LHCN-M2 (cell line): ENCODE data around the gene STARD7. TPM values are rescaled to one million over a fixed set of nuclear protein-coding genes. Genes with fewer than 3 reads are reported as not detected.
"Not testable (repeated sequence)": the region's sequence is repeated elsewhere in the genome, so short reads cannot be mapped to it uniquely, and the experiment has no call there.

ENCODE experiments used
- DNase-seq: peaks from one replicate; pipeline ENCODE4 v3.0.0-alpha.2; 2012; ENCODE audit warnings: low read depth
- polyA plus RNA-seq: library from polyadenylated mRNA; unstranded; fragments of >200 nt; gene quantifications from one replicate; pipeline ENCODE4 v1.2.1, GENCODE V29; 2012; ENCODE audit warnings: missing spikeins
- total RNA-seq: library from RNA; depleted of rRNA; stranded (reverse); fragments of >200 nt; gene quantifications from 2 replicates; pipeline ENCODE4 v1.2.3, GENCODE V29; 2014; rRNA removed

Gene STARD7, protein sequence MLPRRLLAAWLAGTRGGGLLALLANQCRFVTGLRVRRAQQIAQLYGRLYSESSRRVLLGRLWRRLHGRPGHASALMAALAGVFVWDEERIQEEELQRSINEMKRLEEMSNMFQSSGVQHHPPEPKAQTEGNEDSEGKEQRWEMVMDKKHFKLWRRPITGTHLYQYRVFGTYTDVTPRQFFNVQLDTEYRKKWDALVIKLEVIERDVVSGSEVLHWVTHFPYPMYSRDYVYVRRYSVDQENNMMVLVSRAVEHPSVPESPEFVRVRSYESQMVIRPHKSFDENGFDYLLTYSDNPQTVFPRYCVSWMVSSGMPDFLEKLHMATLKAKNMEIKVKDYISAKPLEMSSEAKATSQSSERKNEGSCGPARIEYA
- 168 and 171 TPM in 2 replicates for total RNA-seq
- 59.5 TPM for polyA plus RNA-seq

DNA sequence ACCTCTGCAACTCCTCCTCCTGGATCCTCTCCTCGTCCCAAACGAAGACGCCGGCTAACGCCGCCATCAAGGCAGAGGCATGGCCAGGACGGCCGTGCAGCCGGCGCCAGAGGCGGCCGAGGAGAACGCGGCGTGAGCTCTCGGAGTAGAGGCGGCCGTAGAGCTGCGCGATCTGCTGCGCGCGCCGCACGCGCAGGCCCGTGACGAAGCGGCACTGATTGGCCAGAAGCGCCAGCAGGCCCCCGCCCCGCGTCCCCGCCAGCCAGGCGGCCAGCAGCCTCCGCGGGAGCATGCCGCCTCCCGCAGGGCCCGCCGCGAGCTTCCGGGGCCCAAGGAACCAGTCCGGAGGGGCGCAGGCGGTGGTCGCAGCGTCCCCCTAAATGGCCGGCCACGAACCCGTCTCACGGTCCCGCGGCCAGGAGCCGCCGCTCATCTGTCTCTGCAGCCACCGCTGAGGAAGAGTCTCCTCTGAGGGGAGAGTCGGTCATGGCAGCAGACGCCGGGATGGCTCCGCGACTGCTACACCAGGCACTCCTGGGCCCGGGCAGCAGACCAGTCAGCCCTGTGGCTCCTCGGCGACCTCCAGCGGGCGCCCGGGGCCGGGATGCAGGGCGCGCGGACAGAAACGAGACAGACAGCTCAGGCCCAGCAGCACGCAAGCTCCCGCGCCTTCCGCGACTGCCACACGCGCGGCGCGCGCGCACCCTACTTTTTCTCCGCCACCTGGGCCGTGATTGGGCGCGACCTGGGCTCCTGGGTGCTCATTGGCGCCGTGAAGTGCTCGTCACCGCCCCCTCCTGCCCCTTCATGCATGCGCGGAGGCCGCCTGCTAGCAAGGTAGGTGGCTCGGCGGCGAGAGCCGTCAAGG, at the start of gene STARD7:
STARD7 (minus strand) TSS at position 685 of the 868 bp plus-strand sequence; CDS start at position 292, 393 bp downstream.
- DNase-seq = peak; percentile 97

DNA sequence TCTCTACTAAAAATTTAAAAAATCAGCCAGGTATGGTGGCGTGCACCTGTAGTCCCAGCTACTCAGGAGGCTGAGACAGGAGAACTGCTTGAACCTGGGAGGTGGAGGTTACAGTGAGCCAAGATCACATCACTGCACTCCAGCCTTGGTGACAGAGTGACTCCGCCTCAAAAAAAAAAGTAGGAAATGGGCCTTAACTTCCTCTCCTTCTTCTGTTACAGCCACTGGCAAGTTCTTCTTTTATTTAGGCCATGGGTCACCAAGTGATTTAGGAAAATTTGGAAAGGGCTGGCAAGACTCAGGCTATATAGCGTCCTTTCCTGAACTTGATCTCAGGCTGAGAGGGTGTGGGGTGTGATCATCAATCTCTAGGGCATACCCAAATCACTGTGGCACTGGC, 49.1 kb upstream of the STARD7 start:
- not testable (repeated sequence) for DNase-seq

- no peak for DNase-seq
Measured at GRCh38 chr2:96256611-96257113, 48.0 kb upstream of the STARD7 start.

- DNase-seq = no peak
Measured at GRCh38 chr2:96254571-96254970, 45.9 kb upstream of the STARD7 start.

DNA sequence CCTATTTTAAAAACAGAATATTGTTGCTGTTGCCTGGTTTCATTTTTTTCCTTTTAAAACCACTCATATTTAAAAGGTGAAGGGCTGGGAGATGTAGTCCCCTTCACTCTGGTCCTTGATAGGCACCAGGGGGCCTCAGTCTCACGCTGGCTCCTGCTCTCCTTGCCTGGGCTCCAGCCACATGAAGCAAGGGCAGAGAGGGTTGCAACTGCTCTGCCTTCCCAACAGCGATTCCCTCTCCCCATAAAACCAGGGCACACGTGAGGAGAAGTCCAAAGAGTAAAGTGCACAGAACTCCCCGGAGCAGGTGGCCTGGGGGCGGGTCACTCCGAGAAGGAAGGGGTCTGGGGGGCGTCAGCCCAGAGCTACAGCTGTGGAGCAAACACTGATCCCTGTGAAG, 44.4 kb upstream of the STARD7 start:
- no peak for DNase-seq

DNA sequence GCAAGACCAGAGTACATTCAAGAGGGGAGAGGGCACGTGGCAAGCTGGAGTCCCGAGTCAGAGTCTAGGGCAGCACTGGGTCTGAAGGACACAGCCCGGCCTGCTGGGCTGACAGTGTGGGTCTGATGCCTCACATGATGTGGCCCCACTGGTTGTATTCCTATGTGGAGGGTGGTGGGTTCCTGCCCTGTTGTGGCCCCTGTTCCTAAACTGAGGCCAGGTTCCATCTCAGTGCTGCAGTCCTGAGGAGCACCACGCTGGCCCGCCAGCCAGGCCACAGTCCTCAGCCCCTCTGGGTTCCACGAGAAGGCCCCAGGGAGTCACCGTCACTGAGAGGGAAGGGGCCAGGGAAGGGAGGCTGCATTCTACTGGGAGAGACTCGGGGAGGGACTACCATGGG, 43.9 kb upstream of the STARD7 start:
- no peak for DNase-seq

DNA sequence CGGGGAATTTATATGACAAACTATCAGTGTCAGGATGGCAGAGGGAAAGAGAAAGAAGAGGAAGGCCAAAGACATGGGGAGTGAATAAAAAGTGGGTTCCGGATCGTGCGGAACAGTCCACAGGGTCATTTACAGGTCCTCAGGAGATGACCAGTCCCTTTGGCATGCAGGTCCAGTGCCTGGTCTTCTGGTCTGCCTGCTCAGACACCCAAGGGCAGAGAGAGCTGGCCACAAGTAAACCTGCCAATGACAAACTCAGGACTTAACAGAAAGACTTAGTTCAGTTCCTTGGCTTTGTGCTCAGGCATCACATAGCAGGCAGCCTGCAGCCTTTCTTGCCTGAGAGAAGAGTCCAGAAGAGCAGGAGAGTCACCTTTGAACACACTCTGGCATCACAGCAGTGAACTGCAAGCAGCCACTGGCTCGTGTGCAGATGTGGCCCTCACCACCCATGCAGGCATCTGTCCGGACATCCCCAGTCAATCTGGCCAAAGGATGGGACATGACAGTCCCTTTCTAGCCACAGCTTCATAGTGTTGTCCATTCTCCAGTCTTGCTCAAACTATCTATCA, 43.2 kb upstream of the STARD7 start:
- peak; percentile 95 for DNase-seq

GRCh38 chr2:96250188-96250587, 41.6 kb upstream of the STARD7 start:
- DNase-seq = no peak

DNA sequence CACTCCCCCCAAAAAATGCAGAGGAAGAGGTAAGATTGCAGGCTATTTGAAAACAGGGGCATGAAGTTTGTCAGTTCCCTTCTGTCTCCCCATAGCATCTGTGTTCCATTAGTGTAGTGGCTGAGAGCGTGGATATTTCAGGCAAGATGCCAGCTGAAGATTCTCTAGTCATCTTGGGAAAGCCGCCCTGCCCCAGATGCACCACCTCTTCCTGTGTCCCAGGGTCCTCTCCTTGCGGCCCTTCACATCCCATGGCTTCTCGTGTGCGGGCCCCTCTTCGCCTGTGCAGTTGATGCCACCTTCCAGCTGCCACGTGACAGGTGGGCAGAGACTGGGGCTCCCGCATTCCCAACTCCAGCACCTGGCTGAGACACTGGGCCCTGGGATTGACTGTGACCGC, 41.0 kb upstream of the STARD7 start:
- DNase-seq = no peak

- DNase-seq = no peak
Measured at GRCh38 chr2:96248624-96249023, 40.0 kb upstream of the STARD7 start.

- DNase-seq = no peak
Measured at GRCh38 chr2:96247896-96248295, 39.3 kb upstream of the STARD7 start.

DNA sequence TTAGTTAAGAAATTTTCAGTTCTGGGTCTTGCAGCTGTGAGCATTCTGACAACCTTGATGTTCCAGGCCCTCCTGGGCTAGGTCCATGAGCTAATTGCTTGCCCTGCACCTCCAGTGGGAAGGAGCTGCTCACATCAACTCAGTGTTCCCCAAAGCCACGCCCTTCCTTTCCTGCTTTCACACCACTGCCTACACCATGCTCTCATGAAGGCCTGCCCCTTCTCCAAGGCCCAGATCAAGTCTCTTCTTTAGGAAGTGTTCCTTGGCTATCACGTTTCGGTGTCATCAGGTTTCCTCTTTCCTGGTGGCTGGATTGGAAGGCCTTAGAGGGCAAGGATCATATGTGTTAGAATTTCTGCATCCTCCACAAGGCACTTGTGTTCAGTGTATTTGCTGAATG, 38.4 kb upstream of the STARD7 start:
- no peak for DNase-seq

- DNase-seq = no peak
Measured at GRCh38 chr2:96245609-96246390, 37.2 kb upstream of the STARD7 start.

DNA sequence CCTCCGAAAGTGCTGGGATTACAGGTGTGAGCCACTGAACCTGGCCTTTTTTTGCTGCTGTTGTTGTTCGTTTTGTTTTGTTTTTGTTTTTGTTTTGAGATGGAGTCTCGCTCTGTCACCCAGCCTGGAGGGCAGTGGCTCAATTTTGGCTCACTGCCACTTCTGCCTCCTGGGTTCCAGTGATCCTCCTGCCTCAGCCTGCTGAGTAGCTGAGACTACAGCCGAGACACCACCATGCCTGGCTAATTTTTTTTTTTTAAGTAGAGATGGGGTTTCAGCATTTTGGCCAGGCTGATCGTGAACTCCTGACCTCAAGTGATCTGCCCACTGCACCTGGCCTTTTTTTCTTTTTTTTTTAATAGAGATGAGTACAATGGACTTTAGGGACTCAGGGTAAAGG, 35.2 kb upstream of the STARD7 start:
- DNase-seq = no peak

- DNase-seq = no peak
Measured at GRCh38 chr2:96241900-96242611, 33.4 kb upstream of the STARD7 start.

DNA sequence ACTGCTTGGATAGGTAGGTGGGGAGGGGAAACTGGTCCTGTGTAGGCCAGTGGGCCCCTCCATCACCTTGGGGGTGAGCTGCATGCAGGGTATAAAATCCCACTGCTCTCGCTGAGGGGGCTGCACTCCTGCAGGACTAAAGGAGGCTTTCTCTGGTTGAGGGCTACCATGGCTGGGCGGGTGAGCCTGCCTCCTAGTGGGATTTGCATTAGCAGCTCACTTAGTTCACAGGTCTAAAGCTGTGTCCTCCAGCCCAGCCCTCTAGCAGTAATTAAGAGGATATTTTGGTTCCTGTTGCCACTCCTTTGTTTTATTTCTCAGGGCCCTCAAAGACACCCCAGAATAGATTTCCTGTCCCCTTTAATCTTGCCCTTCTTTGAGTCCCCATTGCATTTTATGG, 32.6 kb upstream of the STARD7 start:
- no peak for DNase-seq

DNA sequence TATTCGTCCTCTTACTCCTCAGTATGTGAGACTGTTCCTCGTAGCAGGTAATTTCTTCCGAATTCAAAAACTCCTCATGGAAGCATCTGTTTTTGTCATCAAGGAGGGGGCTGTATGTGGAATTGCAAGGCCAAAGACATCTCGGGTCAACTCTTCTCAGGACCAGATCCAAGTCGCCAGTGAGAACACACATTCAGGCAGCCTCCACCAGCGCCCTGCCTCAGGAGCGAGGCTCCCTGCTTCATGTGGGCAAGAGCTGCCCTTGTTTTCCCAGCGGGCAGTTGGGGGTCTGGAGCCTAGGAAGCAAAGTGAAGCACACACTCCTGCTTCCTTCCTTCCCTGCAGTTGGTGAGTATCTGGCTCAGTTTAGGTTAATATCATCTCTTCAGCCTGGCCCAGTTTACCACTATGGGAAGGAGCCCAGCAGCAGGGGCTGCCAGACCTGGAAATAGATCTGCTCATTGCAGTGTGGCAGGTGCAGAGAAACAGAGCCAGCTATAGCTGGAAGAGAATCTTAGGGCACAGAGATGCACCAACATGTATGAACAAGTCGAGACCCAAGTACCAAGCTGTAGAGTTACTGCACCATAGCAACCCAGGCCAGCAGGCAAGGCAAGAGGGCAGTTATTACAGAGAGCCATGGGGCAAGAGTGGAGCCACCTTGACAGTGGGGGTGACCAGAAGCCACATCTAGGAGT, 31.9 kb upstream of the STARD7 start:
- no peak for DNase-seq

DNA sequence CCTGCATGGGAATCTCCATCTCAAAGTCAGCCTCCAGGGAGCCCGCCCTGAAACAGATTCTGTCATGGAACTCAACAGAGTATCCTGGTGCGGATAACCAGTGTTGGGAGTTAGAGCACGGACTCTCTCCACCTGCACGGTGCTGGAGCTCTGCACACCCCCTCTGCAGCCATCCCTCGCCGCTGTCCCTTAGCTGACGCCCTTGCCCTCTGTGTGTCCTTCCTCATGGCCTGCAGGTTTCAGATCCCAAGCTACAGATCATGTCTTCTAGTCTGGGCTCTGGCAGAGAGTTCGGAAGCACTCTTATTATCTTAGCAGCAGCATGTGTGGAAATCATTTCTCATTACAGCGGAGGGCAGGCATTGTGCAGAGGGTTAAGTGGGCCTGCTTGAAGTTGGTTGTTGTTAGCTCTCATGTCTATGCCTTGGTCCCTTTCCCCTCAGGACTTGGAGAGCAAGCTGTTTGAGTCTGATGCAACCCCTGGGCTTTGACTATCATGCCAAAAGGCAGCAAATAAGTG, 31.2 kb upstream of the STARD7 start:
- DNase-seq = no peak

DNA sequence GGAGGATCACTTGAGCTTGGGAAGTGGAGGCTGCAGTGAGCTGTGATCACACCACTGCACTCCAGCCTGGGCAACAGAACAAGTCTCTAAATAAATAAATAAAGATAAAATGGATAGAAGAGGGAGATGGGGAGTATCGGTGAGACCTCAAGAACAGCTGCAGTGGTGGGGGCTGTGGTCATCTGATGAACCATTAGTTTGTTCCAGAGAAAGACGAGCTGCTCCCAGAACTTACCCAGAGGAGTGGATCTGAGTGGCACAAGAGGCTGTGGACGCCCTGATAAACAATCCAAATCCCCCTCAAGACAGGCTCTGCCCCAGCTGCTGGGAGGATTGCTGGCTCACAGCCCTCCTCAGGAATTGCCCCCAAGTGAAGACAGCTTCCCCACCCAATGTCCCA, 30.5 kb upstream of the STARD7 start:
- DNase-seq = peak; percentile 71

- DNase-seq = no peak
Measured at GRCh38 chr2:96238266-96238665, 29.6 kb upstream of the STARD7 start.
